ENCODE results near the gene NUP210. TPM values are rescaled to one million over a fixed set of nuclear protein-coding genes. Genes with fewer than 3 reads are reported as not detected.
"Not testable (repeated sequence)": the region's sequence is repeated elsewhere in the genome, so short reads cannot be mapped to it uniquely, and the experiment has no call there.

NUP210 gene
- total RNA-seq, 1 donor from 2014 or later = 3.7 TPM

DNA sequence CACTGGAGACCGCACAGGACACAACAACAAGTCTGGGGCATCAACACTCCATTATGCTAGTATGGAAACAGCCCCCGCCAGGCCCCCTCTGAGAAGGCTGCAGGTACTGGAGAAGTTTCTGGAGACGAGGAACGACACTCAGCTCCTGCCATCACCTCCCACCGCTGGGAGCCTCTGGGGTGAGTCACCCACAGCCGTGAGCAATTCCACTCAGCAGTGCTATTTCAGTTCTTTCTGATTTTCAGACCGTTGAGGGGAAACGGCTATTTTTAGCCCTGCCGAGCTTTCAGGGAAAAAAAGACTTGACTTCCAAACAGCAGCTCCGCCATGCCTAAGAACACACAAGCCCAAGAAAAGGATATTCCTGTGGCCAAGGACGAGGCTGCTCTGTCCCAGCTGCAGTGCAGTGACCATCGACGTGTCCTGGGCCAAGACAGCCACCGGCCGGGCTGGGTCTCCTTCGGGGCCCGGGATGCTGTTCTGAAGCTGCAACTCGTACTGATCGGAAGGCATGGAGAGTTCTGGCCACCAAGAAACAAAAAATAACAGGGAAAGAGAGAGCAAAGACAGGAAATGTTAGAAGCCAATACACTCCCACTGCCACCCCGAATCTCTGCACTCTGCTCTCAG lies 40.8 kb downstream of the NUP210 start:
- no peak overlapping the region for H3K27ac ChIP-seq (ENCODE audit: low read depth, low read length)
- no peak overlapping the region for H3K4me3 ChIP-seq (ENCODE audit: low read length in 3 of 3)
- peak overlapping the region in 1 of 3 donors; percentile 8 for H3K9ac ChIP-seq (ENCODE audit: low read depth in 1 of 3, low read length in 3 of 3)

DNA sequence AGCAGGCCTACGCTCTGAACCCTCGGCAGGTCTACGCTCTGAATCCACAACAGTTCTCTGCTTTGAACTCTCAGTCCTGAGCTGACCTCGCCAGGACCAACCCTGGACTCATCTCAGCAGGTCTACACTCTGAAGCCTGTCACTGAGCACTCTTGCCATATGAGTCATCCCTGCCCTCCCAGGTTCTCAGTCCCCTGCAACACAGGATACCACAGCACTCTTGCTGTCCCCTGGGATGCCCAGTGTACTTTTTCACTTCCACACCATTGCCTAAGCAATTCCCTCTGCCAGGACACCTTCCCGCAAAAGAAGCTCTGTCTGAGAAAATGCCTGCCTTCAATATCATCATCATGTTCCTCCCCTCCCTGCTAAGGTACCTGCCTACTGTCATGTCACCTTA lies 42.0 kb downstream of the NUP210 start:
- Histone ChIP-seq H3K27me3 (ENCODE audit: control insufficient read depth in 3 of 3, insufficient read depth in 3 of 3, low read length in 3 of 3) (no peaks in the 10 kb centered on the region), H3K36me3 (ENCODE audit: control insufficient read depth in 3 of 3, insufficient read depth in 3 of 3, low read length in 3 of 3) (peaks cover 7 to 30% (median 17%) of the 10 kb centered on the region in 3 donors), H3K4me3 (ENCODE audit: low read length in 3 of 3) (no peak overlapping the region), H3K4me1 (ENCODE audit: control insufficient read depth in 3 of 3, insufficient read depth in 3 of 3, low read length in 3 of 3) (peaks cover 0 to 2% (median 0%) of the 10 kb centered on the region in 3 donors), H3K27ac (ENCODE audit: low read depth, low read length) (no peak overlapping the region), H3K9me3 (ENCODE audit: control insufficient read depth in 3 of 3, low read length in 3 of 3) (no peaks in the 10 kb centered on the region), H3K9ac (ENCODE audit: low read depth in 1 of 3, low read length in 3 of 3) (no peak overlapping the region)

More for the DNA sequence above, 40.8 kb downstream of the NUP210 start:
- no peaks in the 10 kb centered on the region for H3K27me3 ChIP-seq (ENCODE audit: control insufficient read depth in 3 of 3, insufficient read depth in 3 of 3, low read length in 3 of 3)
- H3K4me1 ChIP-seq (ENCODE audit: control insufficient read depth in 3 of 3, insufficient read depth in 3 of 3, low read length in 3 of 3) = peaks cover 0 to 2% (median 0%) of the 10 kb centered on the region in 3 donors
- no peaks in the 10 kb centered on the region for H3K9me3 ChIP-seq (ENCODE audit: control insufficient read depth in 3 of 3, low read length in 3 of 3)
- H3K36me3 ChIP-seq (ENCODE audit: control insufficient read depth in 3 of 3, insufficient read depth in 3 of 3, low read length in 3 of 3) = peaks cover 1 to 21% (median 10%) of the 10 kb centered on the region in 3 donors

DNA sequence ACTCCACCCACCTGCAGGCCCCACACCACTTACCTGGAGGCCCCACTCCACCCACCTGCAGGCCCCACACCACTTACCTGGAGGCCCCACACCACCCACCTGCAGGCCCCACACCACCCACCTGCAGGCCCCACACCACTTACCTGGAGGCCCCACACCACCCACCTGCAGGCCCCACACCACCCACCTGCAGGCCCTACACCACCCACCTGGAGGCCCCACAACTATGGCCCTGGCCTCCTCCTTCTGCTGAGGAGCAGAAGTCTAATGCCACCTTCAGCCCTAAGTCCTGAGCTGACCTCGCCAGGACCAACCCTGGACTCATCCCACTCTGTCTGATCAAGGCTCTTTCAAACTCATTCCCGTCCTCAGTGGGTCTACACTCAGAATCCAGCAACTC lies 42.4 kb downstream of the NUP210 start:
- H3K27ac ChIP-seq (ENCODE audit: low read depth, low read length); H3K4me3 ChIP-seq (ENCODE audit: low read length in 3 of 3): not testable (repeated sequence)
- peaks cover 7 to 30% (median 19%) of the 10 kb centered on the region in 3 donors for H3K36me3 ChIP-seq (ENCODE audit: control insufficient read depth in 3 of 3, insufficient read depth in 3 of 3, low read length in 3 of 3)

DNA sequence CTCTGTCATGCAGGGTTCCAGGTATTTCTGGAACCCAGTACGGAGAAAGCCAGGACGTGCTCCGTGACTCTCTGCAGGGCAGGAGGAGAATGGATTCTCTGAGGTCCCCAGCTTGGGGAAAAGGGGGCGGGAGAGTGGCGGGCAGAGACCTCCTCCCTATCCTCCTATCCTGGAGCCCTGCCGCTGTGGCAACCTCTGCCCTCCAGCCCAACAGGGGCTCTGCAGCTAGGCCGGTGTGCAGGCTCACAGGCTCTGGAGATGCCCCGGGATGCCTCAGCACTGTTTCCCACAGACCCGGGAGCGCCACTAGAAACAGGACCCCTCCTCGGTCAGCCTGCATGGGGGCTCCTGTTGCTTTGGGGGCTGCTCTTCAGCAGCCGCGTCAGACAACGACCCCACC lies 43.1 kb downstream of the NUP210 start:
- Histone ChIP-seq H3K27ac (ENCODE audit: low read depth, low read length) (no peak overlapping the region), H3K27me3 (ENCODE audit: control insufficient read depth in 3 of 3, insufficient read depth in 3 of 3, low read length in 3 of 3) (no peaks in the 10 kb centered on the region), H3K36me3 (ENCODE audit: control insufficient read depth in 3 of 3, insufficient read depth in 3 of 3, low read length in 3 of 3) (peaks cover 6 to 36% (median 23%) of the 10 kb centered on the region in 3 donors), H3K4me1 (ENCODE audit: control insufficient read depth in 3 of 3, insufficient read depth in 3 of 3, low read length in 3 of 3) (peaks cover 0 to 2% (median 0%) of the 10 kb centered on the region in 3 donors), H3K9ac (ENCODE audit: low read depth in 1 of 3, low read length in 3 of 3) (no peak overlapping the region), H3K9me3 (ENCODE audit: control insufficient read depth in 3 of 3, low read length in 3 of 3) (no peaks in the 10 kb centered on the region), H3K4me3 (ENCODE audit: low read length in 3 of 3) (no peak overlapping the region)

More for the DNA sequence above, 42.4 kb downstream of the NUP210 start:
- not testable (repeated sequence) for H3K4me1 ChIP-seq (ENCODE audit: control insufficient read depth in 3 of 3, insufficient read depth in 3 of 3, low read length in 3 of 3); H3K27me3 ChIP-seq (ENCODE audit: control insufficient read depth in 3 of 3, insufficient read depth in 3 of 3, low read length in 3 of 3); H3K9me3 ChIP-seq (ENCODE audit: control insufficient read depth in 3 of 3, low read length in 3 of 3); H3K9ac ChIP-seq (ENCODE audit: low read depth in 1 of 3, low read length in 3 of 3)

DNA sequence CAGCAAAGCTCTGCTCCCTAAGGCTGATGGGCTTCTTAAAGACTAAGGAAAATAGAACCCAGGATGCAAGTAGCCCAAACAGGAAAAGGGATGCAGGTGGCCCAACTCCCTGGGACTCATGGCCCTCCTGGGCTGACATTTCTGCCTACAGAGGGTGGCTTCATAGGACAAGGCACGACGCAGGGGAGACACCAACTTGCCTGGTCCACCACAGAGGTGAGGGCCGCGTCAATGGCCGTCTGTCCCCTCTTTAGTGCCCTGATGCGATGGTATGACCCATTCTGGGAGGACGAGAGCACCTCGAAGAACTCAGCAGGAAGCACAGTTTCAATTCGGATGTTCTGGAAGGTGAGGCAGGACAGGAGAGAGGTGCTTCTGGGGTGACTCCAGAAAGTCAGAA lies 44.0 kb downstream of the NUP210 start:
- Histone ChIP-seq H3K9ac (ENCODE audit: low read depth in 1 of 3, low read length in 3 of 3) (no peak overlapping the region), H3K27ac (ENCODE audit: low read depth, low read length) (no peak overlapping the region), H3K4me3 (ENCODE audit: low read length in 3 of 3) (no peak overlapping the region), H3K27me3 (ENCODE audit: control insufficient read depth in 3 of 3, insufficient read depth in 3 of 3, low read length in 3 of 3) (no peaks in the 10 kb centered on the region), H3K36me3 (ENCODE audit: control insufficient read depth in 3 of 3, insufficient read depth in 3 of 3, low read length in 3 of 3) (peaks cover 6 to 36% (median 26%) of the 10 kb centered on the region in 3 donors), H3K4me1 (ENCODE audit: control insufficient read depth in 3 of 3, insufficient read depth in 3 of 3, low read length in 3 of 3) (peaks cover 0 to 2% (median 0%) of the 10 kb centered on the region in 3 donors), H3K9me3 (ENCODE audit: control insufficient read depth in 3 of 3, low read length in 3 of 3) (no peaks in the 10 kb centered on the region)

DNA sequence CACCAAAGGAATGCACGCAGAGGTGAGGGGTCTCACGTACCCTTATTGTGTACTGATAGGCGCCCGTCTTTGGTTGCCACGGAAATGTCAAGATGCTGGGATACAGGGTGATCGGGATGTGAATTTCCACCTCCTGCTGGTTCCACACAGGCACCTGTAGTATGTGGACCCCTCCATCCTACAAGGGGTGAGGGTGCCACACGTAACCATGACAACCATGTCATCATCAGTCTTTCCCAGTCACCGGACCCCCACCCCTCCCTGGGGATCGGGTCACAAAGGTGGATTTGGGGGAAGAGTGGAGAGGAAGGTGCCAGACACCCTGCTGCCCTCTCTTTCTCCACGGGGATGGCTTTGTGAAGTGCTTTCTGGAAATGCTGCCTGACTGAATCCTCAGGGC lies 44.7 kb downstream of the NUP210 start:
- Histone ChIP-seq H3K9ac (ENCODE audit: low read depth in 1 of 3, low read length in 3 of 3) (no peak overlapping the region), H3K27ac (ENCODE audit: low read depth, low read length) (no peak overlapping the region), H3K4me3 (ENCODE audit: low read length in 3 of 3) (no peak overlapping the region), H3K36me3 (ENCODE audit: control insufficient read depth in 3 of 3, insufficient read depth in 3 of 3, low read length in 3 of 3) (peaks cover 6 to 36% (median 27%) of the 10 kb centered on the region in 3 donors), H3K27me3 (ENCODE audit: control insufficient read depth in 3 of 3, insufficient read depth in 3 of 3, low read length in 3 of 3) (no peaks in the 10 kb centered on the region), H3K4me1 (ENCODE audit: control insufficient read depth in 3 of 3, insufficient read depth in 3 of 3, low read length in 3 of 3) (peaks cover 0 to 2% (median 0%) of the 10 kb centered on the region in 3 donors), H3K9me3 (ENCODE audit: control insufficient read depth in 3 of 3, low read length in 3 of 3) (no peaks in the 10 kb centered on the region)

DNA sequence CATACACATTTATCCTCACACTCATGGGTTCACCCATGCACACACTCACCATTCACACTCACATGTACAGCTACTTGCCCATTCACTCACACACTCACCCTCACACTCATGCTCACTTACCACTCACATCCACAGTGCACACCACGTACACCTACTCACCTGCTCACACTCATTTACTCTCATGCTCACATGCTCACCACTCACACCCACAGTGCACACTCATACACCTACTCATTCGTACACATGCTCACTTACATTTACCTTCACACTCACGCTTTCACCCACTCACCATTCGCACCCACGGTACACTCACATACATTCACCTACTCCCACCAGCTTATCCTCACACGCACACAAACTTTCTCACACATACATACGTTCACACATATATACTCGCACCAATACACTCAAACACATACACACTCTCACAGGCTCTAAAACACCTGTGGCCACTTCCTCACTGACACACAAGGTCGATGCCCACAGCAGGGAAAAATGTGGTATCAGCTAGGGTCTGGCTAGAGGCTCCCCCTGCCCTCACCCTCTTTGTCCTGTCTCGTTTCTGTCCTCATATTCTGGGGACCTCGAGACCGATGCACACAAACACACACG lies 46.0 kb downstream of the NUP210 start:
- H3K27me3 ChIP-seq (ENCODE audit: control insufficient read depth in 3 of 3, insufficient read depth in 3 of 3, low read length in 3 of 3) = no peaks in the 10 kb centered on the region
- no peak overlapping the region for H3K4me3 ChIP-seq (ENCODE audit: low read length in 3 of 3)
- H3K9me3 ChIP-seq (ENCODE audit: control insufficient read depth in 3 of 3, low read length in 3 of 3) = no peaks in the 10 kb centered on the region
- H3K9ac ChIP-seq (ENCODE audit: low read depth in 1 of 3, low read length in 3 of 3) = no peak overlapping the region
- H3K4me1 ChIP-seq (ENCODE audit: control insufficient read depth in 3 of 3, insufficient read depth in 3 of 3, low read length in 3 of 3) = peaks cover 0 to 2% (median 0%) of the 10 kb centered on the region in 3 donors
- H3K27ac ChIP-seq (ENCODE audit: low read depth, low read length) = no peak overlapping the region
- H3K36me3 ChIP-seq (ENCODE audit: control insufficient read depth in 3 of 3, insufficient read depth in 3 of 3, low read length in 3 of 3) = peaks cover 6 to 36% (median 27%) of the 10 kb centered on the region in 3 donors

DNA sequence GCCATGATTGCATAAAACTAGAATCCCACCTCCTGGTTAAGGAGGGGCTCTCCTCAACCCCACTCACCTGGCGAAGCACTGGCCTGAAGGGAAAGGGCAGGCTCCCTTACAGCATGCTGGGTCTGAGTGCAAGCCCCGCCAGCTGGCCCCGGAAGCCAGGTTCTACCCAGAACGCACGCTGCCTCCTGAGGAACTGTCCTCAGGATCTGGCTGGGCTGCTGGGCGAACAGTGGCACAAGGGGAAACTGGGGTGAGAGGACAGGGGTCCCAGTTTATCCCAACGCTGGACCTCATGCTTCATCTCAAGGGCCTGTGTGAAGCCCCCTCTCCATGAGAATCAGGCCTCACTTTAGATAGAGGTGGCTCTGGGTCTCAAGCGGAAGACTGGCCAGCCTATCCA lies 47.5 kb downstream of the NUP210 start:
- no peak overlapping the region for H3K27ac ChIP-seq (ENCODE audit: low read depth, low read length)
- H3K4me1 ChIP-seq (ENCODE audit: control insufficient read depth in 3 of 3, insufficient read depth in 3 of 3, low read length in 3 of 3) = no peaks in the 10 kb centered on the region
- H3K36me3 ChIP-seq (ENCODE audit: control insufficient read depth in 3 of 3, insufficient read depth in 3 of 3, low read length in 3 of 3) = peaks cover 6 to 36% (median 23%) of the 10 kb centered on the region in 3 donors
- no peak overlapping the region for H3K4me3 ChIP-seq (ENCODE audit: low read length in 3 of 3)
- H3K9me3 ChIP-seq (ENCODE audit: control insufficient read depth in 3 of 3, low read length in 3 of 3) = no peaks in the 10 kb centered on the region
- H3K27me3 ChIP-seq (ENCODE audit: control insufficient read depth in 3 of 3, insufficient read depth in 3 of 3, low read length in 3 of 3) = no peaks in the 10 kb centered on the region
- H3K9ac ChIP-seq (ENCODE audit: low read depth in 1 of 3, low read length in 3 of 3) = no peak overlapping the region

DNA sequence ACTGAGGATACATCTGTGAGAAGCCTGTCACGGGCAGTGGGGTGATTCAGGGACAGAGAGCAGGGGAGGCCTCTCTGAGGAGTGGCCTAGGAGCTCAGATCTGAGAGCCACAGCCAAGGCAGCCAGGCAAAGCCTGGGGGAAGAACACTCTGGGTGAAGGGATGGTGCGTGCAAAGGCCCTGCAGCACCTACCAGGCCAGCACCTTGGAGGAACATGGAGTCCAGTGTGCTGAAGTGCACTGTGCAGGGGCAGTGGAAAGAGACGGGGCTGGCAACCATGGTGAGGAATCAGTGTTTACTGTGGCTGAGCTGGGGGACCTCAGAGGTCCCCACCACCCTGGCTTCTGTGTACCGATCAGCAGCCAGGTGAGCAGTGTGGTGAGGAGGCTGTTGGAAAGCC lies 48.0 kb downstream of the NUP210 start:
- Histone ChIP-seq H3K9ac (ENCODE audit: low read depth in 1 of 3, low read length in 3 of 3) (no peak overlapping the region), H3K27ac (ENCODE audit: low read depth, low read length) (no peak overlapping the region), H3K27me3 (ENCODE audit: control insufficient read depth in 3 of 3, insufficient read depth in 3 of 3, low read length in 3 of 3) (no peaks in the 10 kb centered on the region), H3K4me1 (ENCODE audit: control insufficient read depth in 3 of 3, insufficient read depth in 3 of 3, low read length in 3 of 3) (no peaks in the 10 kb centered on the region), H3K36me3 (ENCODE audit: control insufficient read depth in 3 of 3, insufficient read depth in 3 of 3, low read length in 3 of 3) (peaks cover 6 to 36% (median 23%) of the 10 kb centered on the region in 3 donors), H3K9me3 (ENCODE audit: control insufficient read depth in 3 of 3, low read length in 3 of 3) (no peaks in the 10 kb centered on the region), H3K4me3 (ENCODE audit: low read length in 3 of 3) (no peak overlapping the region)

All from skeletal muscle tissue (tissue), 4 donors.